Measurements from ENCODE around the gene XIAP.
A peak's percentile ranks its signal among the peaks of the same experiment; 100 is the strongest.
"Not testable (repeated sequence)": the region's sequence is repeated elsewhere in the genome, so short reads cannot be mapped to it uniquely, and the experiment has no call there.

The XIAP gene

GRCh38 chrX:123846577-123847038 lies 13.2 kb upstream of the XIAP start:
- H3K4me1 ChIP-seq (ENCODE audit: control insufficient read depth, insufficient read depth, low read length) = no peaks in the 10 kb centered on the region
- no peaks in the 10 kb centered on the region for H3K9me3 ChIP-seq (replicated peaks; ENCODE audit: low read length)
- no peaks in the 10 kb centered on the region for H3K36me3 ChIP-seq (ENCODE audit: insufficient read depth, low read length)
- no peak overlapping the region for H3K4me2 ChIP-seq (ENCODE audit: low read length)
- H3K27me3 ChIP-seq (ENCODE audit: control insufficient read depth, insufficient read depth, low read length) = no peaks in the 10 kb centered on the region
- H3K9ac ChIP-seq (ENCODE audit: low read depth, low read length) = no peak overlapping the region
- H3K4me3 ChIP-seq (ENCODE audit: low read length) = no peak overlapping the region

- H3K9me3 ChIP-seq (replicated peaks; ENCODE audit: low read length) = no peaks in the 10 kb centered on the region
- no peak overlapping the region for H3K4me3 ChIP-seq (ENCODE audit: low read length)
- no peaks in the 10 kb centered on the region for H3K36me3 ChIP-seq (ENCODE audit: insufficient read depth, low read length)
- no peak overlapping the region for H3K4me2 ChIP-seq (ENCODE audit: low read length)
- H3K27me3 ChIP-seq (ENCODE audit: control insufficient read depth, insufficient read depth, low read length) = no peaks in the 10 kb centered on the region
- H3K4me1 ChIP-seq (ENCODE audit: control insufficient read depth, insufficient read depth, low read length) = no peaks in the 10 kb centered on the region
- H3K9ac ChIP-seq (ENCODE audit: low read depth, low read length) = no peak overlapping the region
These were observed 12.8 kb upstream of the XIAP start for GRCh38 chrX:123847056-123847455.

GRCh38 chrX:123849096-123849495 lies 10.8 kb upstream of the XIAP start:
- Histone ChIP-seq H3K4me1 (ENCODE audit: control insufficient read depth, insufficient read depth, low read length) (no peaks in the 10 kb centered on the region), H3K9ac (ENCODE audit: low read depth, low read length) (no peak overlapping the region)

GRCh38 chrX:123849906-123850305 lies 9.9 kb upstream of the XIAP start:
- H3K4me2 ChIP-seq (ENCODE audit: low read length); H3K36me3 ChIP-seq (ENCODE audit: insufficient read depth, low read length); H3K4me1 ChIP-seq (ENCODE audit: control insufficient read depth, insufficient read depth, low read length); H3K27me3 ChIP-seq (ENCODE audit: control insufficient read depth, insufficient read depth, low read length); H3K9me3 ChIP-seq (replicated peaks; ENCODE audit: low read length); H3K4me3 ChIP-seq (ENCODE audit: low read length); H3K9ac ChIP-seq (ENCODE audit: low read depth, low read length): not testable (repeated sequence)

More at GRCh38 chrX:123849096-123849495, 10.8 kb upstream of the XIAP start:
- H3K4me2 ChIP-seq (ENCODE audit: low read length) = no peak overlapping the region
- no peaks in the 10 kb centered on the region for H3K9me3 ChIP-seq (replicated peaks; ENCODE audit: low read length)
- H3K27me3 ChIP-seq (ENCODE audit: control insufficient read depth, insufficient read depth, low read length) = no peaks in the 10 kb centered on the region
- H3K36me3 ChIP-seq (ENCODE audit: insufficient read depth, low read length) = no peaks in the 10 kb centered on the region
- no peak overlapping the region for H3K4me3 ChIP-seq (ENCODE audit: low read length)

GRCh38 chrX:123851079-123851478 lies 8.8 kb upstream of the XIAP start:
- Histone ChIP-seq H3K27me3 (ENCODE audit: control insufficient read depth, insufficient read depth, low read length) (no peaks in the 10 kb centered on the region), H3K9ac (ENCODE audit: low read depth, low read length) (no peak overlapping the region), H3K36me3 (ENCODE audit: insufficient read depth, low read length) (no peaks in the 10 kb centered on the region), H3K4me1 (ENCODE audit: control insufficient read depth, insufficient read depth, low read length) (no peaks in the 10 kb centered on the region), H3K9me3 (replicated peaks; ENCODE audit: low read length) (no peaks in the 10 kb centered on the region), H3K4me2 (ENCODE audit: low read length) (no peak overlapping the region), H3K4me3 (ENCODE audit: low read length) (no peak overlapping the region)

GRCh38 chrX:123854329-123854728 lies 5.5 kb upstream of the XIAP start:
- Histone ChIP-seq H3K4me2 (ENCODE audit: low read length) (no peak overlapping the region), H3K4me1 (ENCODE audit: control insufficient read depth, insufficient read depth, low read length) (peaks cover 6% of the 10 kb centered on the region), H3K9ac (ENCODE audit: low read depth, low read length) (no peak overlapping the region), H3K4me3 (ENCODE audit: low read length) (no peak overlapping the region), H3K9me3 (replicated peaks; ENCODE audit: low read length) (no peaks in the 10 kb centered on the region), H3K36me3 (ENCODE audit: insufficient read depth, low read length) (no peaks in the 10 kb centered on the region), H3K27me3 (ENCODE audit: control insufficient read depth, insufficient read depth, low read length) (no peaks in the 10 kb centered on the region)

GRCh38 chrX:123859409-123859845 lies 426 bp upstream of the XIAP start:
- Histone ChIP-seq H3K9ac (ENCODE audit: low read depth, low read length) (peak overlapping the region; percentile 93), H3K9me3 (replicated peaks; ENCODE audit: low read length) (no peaks in the 10 kb centered on the region), H3K4me2 (ENCODE audit: low read length) (peak overlapping the region; percentile 82), H3K4me1 (ENCODE audit: control insufficient read depth, insufficient read depth, low read length) (peaks cover 7% of the 10 kb centered on the region), H3K27me3 (ENCODE audit: control insufficient read depth, insufficient read depth, low read length) (no peaks in the 10 kb centered on the region), H3K4me3 (ENCODE audit: low read length) (peak overlapping the region; percentile 82), H3K36me3 (ENCODE audit: insufficient read depth, low read length) (no peaks in the 10 kb centered on the region)

- H3K27me3 ChIP-seq (ENCODE audit: control insufficient read depth, insufficient read depth, low read length) = no peaks in the 10 kb centered on the region
- peak overlapping the region; percentile 80 for H3K4me2 ChIP-seq (ENCODE audit: low read length)
- no peaks in the 10 kb centered on the region for H3K9me3 ChIP-seq (replicated peaks; ENCODE audit: low read length)
- no peaks in the 10 kb centered on the region for H3K36me3 ChIP-seq (ENCODE audit: insufficient read depth, low read length)
- H3K4me1 ChIP-seq (ENCODE audit: control insufficient read depth, insufficient read depth, low read length) = peaks cover 7% of the 10 kb centered on the region
- H3K4me3 ChIP-seq (ENCODE audit: low read length) = peak overlapping the region; percentile 82
- H3K9ac ChIP-seq (ENCODE audit: low read depth, low read length) = peak overlapping the region; percentile 93
These were observed 1.1 kb downstream of the XIAP start for GRCh38 chrX:123860983-123861382.

GRCh38 chrX:123869488-123869887 lies 9.6 kb downstream of the XIAP start:
- H3K4me2 ChIP-seq (ENCODE audit: low read length) = no peak overlapping the region
- no peak overlapping the region for H3K4me3 ChIP-seq (ENCODE audit: low read length)
- H3K9me3 ChIP-seq (replicated peaks; ENCODE audit: low read length) = no peaks in the 10 kb centered on the region
- H3K9ac ChIP-seq (ENCODE audit: low read depth, low read length) = no peak overlapping the region
- no peaks in the 10 kb centered on the region for H3K36me3 ChIP-seq (ENCODE audit: insufficient read depth, low read length)
- no peaks in the 10 kb centered on the region for H3K27me3 ChIP-seq (ENCODE audit: control insufficient read depth, insufficient read depth, low read length)
- peaks cover 6% of the 10 kb centered on the region for H3K4me1 ChIP-seq (ENCODE audit: control insufficient read depth, insufficient read depth, low read length)

- H3K36me3 ChIP-seq (ENCODE audit: insufficient read depth, low read length) = peaks cover 4% of the 10 kb centered on the region
- H3K9ac ChIP-seq (ENCODE audit: low read depth, low read length) = no peak overlapping the region
- H3K4me1 ChIP-seq (ENCODE audit: control insufficient read depth, insufficient read depth, low read length) = peaks cover 6% of the 10 kb centered on the region
- H3K9me3 ChIP-seq (replicated peaks; ENCODE audit: low read length) = no peaks in the 10 kb centered on the region
- no peaks in the 10 kb centered on the region for H3K27me3 ChIP-seq (ENCODE audit: control insufficient read depth, insufficient read depth, low read length)
- H3K4me2 ChIP-seq (ENCODE audit: low read length) = no peak overlapping the region
- no peak overlapping the region for H3K4me3 ChIP-seq (ENCODE audit: low read length)
These were observed 11.5 kb downstream of the XIAP start for GRCh38 chrX:123871309-123871708.

GRCh38 chrX:123873956-123874355 lies 14.1 kb downstream of the XIAP start:
- no peak overlapping the region for H3K9ac ChIP-seq (ENCODE audit: low read depth, low read length)
- H3K27me3 ChIP-seq (ENCODE audit: control insufficient read depth, insufficient read depth, low read length) = no peaks in the 10 kb centered on the region
- H3K9me3 ChIP-seq (replicated peaks; ENCODE audit: low read length) = no peaks in the 10 kb centered on the region
- H3K4me1 ChIP-seq (ENCODE audit: control insufficient read depth, insufficient read depth, low read length) = peaks cover 12% of the 10 kb centered on the region
- peaks cover 4% of the 10 kb centered on the region for H3K36me3 ChIP-seq (ENCODE audit: insufficient read depth, low read length)
- H3K4me2 ChIP-seq (ENCODE audit: low read length) = no peak overlapping the region
- no peak overlapping the region for H3K4me3 ChIP-seq (ENCODE audit: low read length)

- peaks cover 4% of the 10 kb centered on the region for H3K36me3 ChIP-seq (ENCODE audit: insufficient read depth, low read length)
- H3K9ac ChIP-seq (ENCODE audit: low read depth, low read length) = no peak overlapping the region
- no peak overlapping the region for H3K4me2 ChIP-seq (ENCODE audit: low read length)
- H3K27me3 ChIP-seq (ENCODE audit: control insufficient read depth, insufficient read depth, low read length) = no peaks in the 10 kb centered on the region
- H3K4me1 ChIP-seq (ENCODE audit: control insufficient read depth, insufficient read depth, low read length) = peaks cover 7% of the 10 kb centered on the region
- H3K4me3 ChIP-seq (ENCODE audit: low read length) = no peak overlapping the region
- no peaks in the 10 kb centered on the region for H3K9me3 ChIP-seq (replicated peaks; ENCODE audit: low read length)
These were observed 16.3 kb downstream of the XIAP start for GRCh38 chrX:123876177-123876576.
